Neural progenitor cell (in vitro differentiated cells): ENCODE results near the gene DAAM2. TPM values are rescaled to one million over a fixed set of nuclear protein-coding genes. Genes with fewer than 3 reads are reported as not detected.

ENCODE experiments used
- DNase-seq: peaks from one replicate; pipeline ENCODE4 v3.0.0-alpha.2; 2016; ENCODE audit warnings: low spot score
- H2AFZ ChIP-seq: fragments of 200-600 bp; sonication (generic); replicated peaks from 2 replicates; pipeline ENCODE4 v1.6.1; 2016; ENCODE audit warnings: antibody characterized with exemption
- H3F3A ChIP-seq: fragments of 200-600 bp; sonication (generic); 2 replicates; pipeline ENCODE4 v1.6.1; 2016; ENCODE audit warnings: antibody characterized with exemption, low read depth
- H3K27ac ChIP-seq: fragments of 200-600 bp; sonication (generic); 2 replicates; pipeline ENCODE4 v1.5.1; 2016; ENCODE audit warnings: mild to moderate bottlenecking
- H3K27me3 ChIP-seq: fragments of 200-600 bp; sonication (generic); 2 replicates; pipeline ENCODE4 v1.6.1; 2016; ENCODE audit warnings: mild to moderate bottlenecking, moderate library complexity
- H3K36me3 ChIP-seq: fragments of 200-600 bp; sonication (generic); 2 replicates; pipeline ENCODE4 v1.5.1; 2016
- H3K4me1 ChIP-seq: fragments of 200-600 bp; sonication (generic); 2 replicates; pipeline ENCODE4 v1.6.1; 2016; ENCODE audit warnings: mixed run types
- H3K4me2 ChIP-seq: fragments of 200-600 bp; sonication (generic); 2 replicates; pipeline ENCODE4 v1.6.1; 2016
- H3K4me3 ChIP-seq: fragments of 200-600 bp; sonication (generic); 2 replicates; pipeline ENCODE4 v1.5.1; 2016
- H3K79me2 ChIP-seq: fragments of 200-600 bp; sonication (generic); 2 replicates; pipeline ENCODE4 v1.6.1; 2016; ENCODE audit warnings: low read depth
- H3K9ac ChIP-seq: fragments of 200-600 bp; sonication (generic); 2 replicates; pipeline ENCODE4 v1.6.1; 2016
- H3K9me3 ChIP-seq: fragments of 200-600 bp; sonication (generic); 2 replicates; pipeline ENCODE4 v1.5.1; 2016; ENCODE audit warnings: low read depth
- H4K20me1 ChIP-seq: fragments of 200-600 bp; sonication (generic); 2 replicates; pipeline ENCODE4 v1.6.1; 2016; ENCODE audit warnings: low read depth
- H3K27ac Mint-ChIP-seq: 3 replicates; pipeline ENCODE4 v1.8.0; 2021; ENCODE audit warnings: mixed read lengths
- H3K27me3 Mint-ChIP-seq: 2 replicates; pipeline ENCODE4 v1.8.0; 2022; ENCODE audit warnings: low read depth, mild to moderate bottlenecking, inconsistent platforms, moderate library complexity, mixed read lengths; ENCODE audit not compliant: insufficient read depth
- H3K36me3 Mint-ChIP-seq: 3 replicates; pipeline ENCODE4 v1.8.0; 2021; ENCODE audit warnings: mixed read lengths
- H3K4me1 Mint-ChIP-seq: 3 replicates; pipeline ENCODE4 v1.8.0; 2021; ENCODE audit warnings: mixed read lengths
- H3K4me3 Mint-ChIP-seq: 3 replicates; pipeline ENCODE4 v1.8.0; 2021; ENCODE audit warnings: mild to moderate bottlenecking, moderate library complexity, mixed read lengths
- H3K9me3 Mint-ChIP-seq: 3 replicates; pipeline ENCODE4 v1.8.0; 2020; ENCODE audit warnings: mixed read lengths
- EZH2 ChIP-seq: fragments of 200-600 bp; sonication (generic); IDR thresholded peaks from 2 replicates; pipeline ENCODE4 v1.6.1; 2017; ENCODE audit warnings: antibody characterized with exemption, mild to moderate bottlenecking, moderate library complexity
- EZH2phosphoT487 ChIP-seq: fragments of 200-600 bp; sonication (generic); IDR thresholded peaks from 2 replicates; pipeline ENCODE4 v1.6.1; 2017; ENCODE audit warnings: antibody characterized with exemption
- total RNA-seq: library from RNA; depleted of rRNA; stranded (reverse); fragments of >200 nt; gene quantifications from 2 replicates; pipeline ENCODE4 v1.2.3, GENCODE V29; 2015; ENCODE audit warnings: low replicate concordance
- TF ChIP-seq, protein P1 (sequence below): fragments of 200-600 bp; sonication (generic); IDR thresholded peaks from 2 replicates; pipeline ENCODE4 v1.5.1; 2017; ENCODE audit warnings: antibody characterized with exemption, mild to moderate bottlenecking

DAAM2 gene
- total RNA-seq, 1 donor from 2014 or later, result 2.1 TPM

DNA sequence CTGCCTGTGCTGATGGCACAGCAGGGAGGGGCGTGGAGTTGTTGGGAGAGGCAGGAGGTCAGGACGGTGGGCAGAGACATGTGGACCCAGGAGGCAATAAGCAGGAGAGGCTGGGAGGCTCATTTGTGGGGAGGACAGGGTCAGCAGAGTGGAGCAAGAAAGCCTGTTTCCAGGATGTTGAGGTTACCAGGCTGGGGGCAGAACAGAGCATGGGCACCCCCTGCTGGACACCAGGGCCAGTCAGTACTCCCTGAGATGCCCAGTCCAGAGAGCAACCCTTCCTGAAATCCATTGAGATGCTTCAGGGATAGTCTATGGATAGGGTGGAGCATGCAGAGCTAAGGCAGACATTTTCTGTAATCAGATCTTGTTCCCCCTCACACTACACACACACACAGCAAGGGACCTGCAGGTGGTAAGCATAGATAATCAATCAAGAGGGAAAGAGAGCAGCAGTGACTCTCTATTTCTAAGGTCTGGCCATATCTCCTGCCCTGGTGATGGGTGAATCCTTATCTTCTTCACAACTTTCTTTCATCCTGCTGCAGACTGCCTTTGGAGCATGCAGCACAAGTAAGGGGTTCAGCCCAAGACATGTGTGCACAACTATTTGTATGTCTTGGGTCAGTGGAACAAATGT, 100.4 kb downstream of the DAAM2 start:
- Histone ChIP-seq H3K36me3 (no peaks in the 10 kb centered on the region), H4K20me1 (no peaks in the 10 kb centered on the region), H3F3A (no peaks in the 10 kb centered on the region), H3K9me3 (no peaks in the 10 kb centered on the region), H3K4me1 (no peaks in the 10 kb centered on the region), H3K4me3 (no peak overlapping the region), H2AFZ (no peak overlapping the region), H3K27ac (no peak overlapping the region), H3K4me2 (no peak overlapping the region), H3K27me3 (no peaks in the 10 kb centered on the region), H3K79me2 (no peaks in the 10 kb centered on the region), H3K9ac (no peak overlapping the region)
- peak; percentile 72 for DNase-seq
- H3K4me1 Mint-ChIP-seq, result peaks cover 11% of the 10 kb centered on the region
- no peaks in the 10 kb centered on the region for H3K9me3 Mint-ChIP-seq
- H3K27me3 Mint-ChIP-seq, result peaks cover 2% of the 10 kb centered on the region
- H3K27ac Mint-ChIP-seq, result peak overlapping the region; percentile 65
- no peaks in the 10 kb centered on the region for H3K36me3 Mint-ChIP-seq
- H3K4me3 Mint-ChIP-seq, result no peak overlapping the region
- TF ChIP-seq EZH2, result no peak
- TF ChIP-seq, protein P1, sequence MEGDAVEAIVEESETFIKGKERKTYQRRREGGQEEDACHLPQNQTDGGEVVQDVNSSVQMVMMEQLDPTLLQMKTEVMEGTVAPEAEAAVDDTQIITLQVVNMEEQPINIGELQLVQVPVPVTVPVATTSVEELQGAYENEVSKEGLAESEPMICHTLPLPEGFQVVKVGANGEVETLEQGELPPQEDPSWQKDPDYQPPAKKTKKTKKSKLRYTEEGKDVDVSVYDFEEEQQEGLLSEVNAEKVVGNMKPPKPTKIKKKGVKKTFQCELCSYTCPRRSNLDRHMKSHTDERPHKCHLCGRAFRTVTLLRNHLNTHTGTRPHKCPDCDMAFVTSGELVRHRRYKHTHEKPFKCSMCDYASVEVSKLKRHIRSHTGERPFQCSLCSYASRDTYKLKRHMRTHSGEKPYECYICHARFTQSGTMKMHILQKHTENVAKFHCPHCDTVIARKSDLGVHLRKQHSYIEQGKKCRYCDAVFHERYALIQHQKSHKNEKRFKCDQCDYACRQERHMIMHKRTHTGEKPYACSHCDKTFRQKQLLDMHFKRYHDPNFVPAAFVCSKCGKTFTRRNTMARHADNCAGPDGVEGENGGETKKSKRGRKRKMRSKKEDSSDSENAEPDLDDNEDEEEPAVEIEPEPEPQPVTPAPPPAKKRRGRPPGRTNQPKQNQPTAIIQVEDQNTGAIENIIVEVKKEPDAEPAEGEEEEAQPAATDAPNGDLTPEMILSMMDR, result peak; percentile 81

- H3K27ac ChIP-seq, result no peak overlapping the region
- Mint-ChIP-seq H3K4me3 (no peak overlapping the region), H3K27me3 (peaks cover 2% of the 10 kb centered on the region), H3K9me3 (no peaks in the 10 kb centered on the region), H3K27ac (no peak overlapping the region), H3K36me3 (no peaks in the 10 kb centered on the region), H3K4me1 (peaks cover 4% of the 10 kb centered on the region)
- H3K9ac ChIP-seq, result no peak overlapping the region
- H3K36me3 ChIP-seq, result no peaks in the 10 kb centered on the region
- no peaks in the 10 kb centered on the region for H4K20me1 ChIP-seq
- no peak for DNase-seq
- no peak for TF ChIP-seq EZH2
- TF ChIP-seq, protein P1, result no peak
- TF ChIP-seq EZH2phosphoT487, result no peak
- H2AFZ ChIP-seq, result no peak overlapping the region
- H3K4me1 ChIP-seq, result no peaks in the 10 kb centered on the region
- H3K4me2 ChIP-seq, result no peak overlapping the region
- H3F3A ChIP-seq, result no peaks in the 10 kb centered on the region
- H3K79me2 ChIP-seq, result no peaks in the 10 kb centered on the region
- H3K4me3 ChIP-seq, result no peak overlapping the region
- no peaks in the 10 kb centered on the region for H3K9me3 ChIP-seq
- H3K27me3 ChIP-seq, result no peaks in the 10 kb centered on the region
Observed at GRCh38 chr6:39893286-39893685, 101.1 kb downstream of the DAAM2 start.

DNA sequence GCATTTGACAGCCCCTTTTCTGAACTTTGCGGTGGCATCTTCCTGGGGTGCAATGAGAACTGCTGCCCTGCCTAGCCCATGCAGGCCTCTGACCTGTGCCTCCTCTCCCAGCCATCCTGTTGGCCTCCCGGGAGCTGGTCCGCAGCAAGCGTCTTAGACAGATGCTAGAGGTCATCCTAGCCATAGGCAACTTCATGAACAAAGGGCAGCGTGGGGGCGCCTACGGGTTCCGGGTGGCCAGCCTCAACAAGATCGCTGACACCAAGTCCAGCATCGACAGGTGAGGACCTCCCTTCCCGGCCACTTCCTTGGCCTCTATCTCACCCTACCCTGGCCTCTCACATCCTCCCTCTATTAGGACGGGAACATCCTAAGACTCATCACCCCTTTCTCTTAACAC, 104.5 kb downstream of the DAAM2 start:
- no peak overlapping the region for H3K9ac ChIP-seq
- H2AFZ ChIP-seq, result no peak overlapping the region
- H3K9me3 Mint-ChIP-seq, result no peaks in the 10 kb centered on the region
- H4K20me1 ChIP-seq, result no peaks in the 10 kb centered on the region
- no peak overlapping the region for H3K4me2 ChIP-seq
- no peak overlapping the region for H3K27ac ChIP-seq
- H3K36me3 Mint-ChIP-seq, result no peaks in the 10 kb centered on the region
- DNase-seq, result no peak
- H3K27me3 ChIP-seq, result no peaks in the 10 kb centered on the region
- H3K4me1 ChIP-seq, result no peaks in the 10 kb centered on the region
- H3K79me2 ChIP-seq, result no peaks in the 10 kb centered on the region
- H3K4me3 Mint-ChIP-seq, result no peak overlapping the region
- H3K27me3 Mint-ChIP-seq, result peaks cover 2% of the 10 kb centered on the region
- H3K36me3 ChIP-seq, result no peaks in the 10 kb centered on the region
- peaks cover 3% of the 10 kb centered on the region for H3K4me1 Mint-ChIP-seq
- no peak overlapping the region for H3K4me3 ChIP-seq
- no peaks in the 10 kb centered on the region for H3K9me3 ChIP-seq
- no peak for TF ChIP-seq EZH2
- no peak for TF ChIP-seq EZH2phosphoT487
- TF ChIP-seq, protein P1, result no peak
- no peak overlapping the region for H3K27ac Mint-ChIP-seq
- no peaks in the 10 kb centered on the region for H3F3A ChIP-seq
